Spleen (tissue), 11 donors: Measurements from ENCODE around the gene OSMR. TPM values are rescaled to one million over a fixed set of nuclear protein-coding genes. Genes with fewer than 3 reads are reported as not detected.

Experiments used
- DNase-seq: peaks from one replicate; pipeline ENCODE4 v3.0.0-alpha.2; 2020
- H3K27ac ChIP-seq, 8 donors: fragments of 200-600 bp; sonication (generic) in 7 of 8; 1 replicate in 4 of 8; 2 replicates in 4 of 8; pipeline versions ENCODE4 v1.5.0 to v1.8.0; 2016 to 2021; ENCODE audit warnings: inconsistent platforms in 4 of 8, mild to moderate bottlenecking in 4 of 8, moderate library complexity in 1 of 8
- H3K27me3 ChIP-seq, 7 donors: fragments of 200-600 bp; sonication (generic) in 6 of 7; replicated peaks in 1 of 7; 1 replicate in 4 of 7; 2 replicates in 3 of 7; pipeline versions ENCODE4 v1.5.0 to v1.8.0; 2016 to 2021; ENCODE audit warnings: inconsistent platforms in 3 of 7, mild to moderate bottlenecking in 1 of 7
- H3K36me3 ChIP-seq, 6 donors: fragments of 200-600 bp; sonication (generic) in 5 of 6; 1 replicate in 4 of 6; 2 replicates in 2 of 6; pipeline versions ENCODE4 v1.5.0 to v1.8.0; 2016 to 2021; ENCODE audit warnings: inconsistent platforms in 2 of 6
- H3K4me1 ChIP-seq, 6 donors: fragments of 200-600 bp; sonication (generic) in 5 of 6; 1 replicate in 3 of 6; 2 replicates in 3 of 6; pipeline versions ENCODE4 v1.5.0 to v1.8.0; 2016 to 2021; ENCODE audit warnings: inconsistent platforms in 3 of 6
- H3K4me3 ChIP-seq, 8 donors: fragments of 200-600 bp; sonication (generic) in 7 of 8; 1 replicate in 4 of 8; 2 replicates in 4 of 8; pipeline versions ENCODE4 v1.5.0 to v1.8.0; 2016 to 2021; ENCODE audit warnings: inconsistent platforms in 4 of 8, mild to moderate bottlenecking in 4 of 8, moderate library complexity in 2 of 8
- H3K9me3 ChIP-seq, 8 donors: fragments of 200-600 bp; sonication (generic) in 7 of 8; 1 replicate in 4 of 8; 2 replicates in 4 of 8; pipeline versions ENCODE4 v1.5.0 to v1.8.0; 2016 to 2021; ENCODE audit warnings: inconsistent platforms in 4 of 8
- CTCF ChIP-seq, 11 experiments: fragments of 200-600 bp in 7 of 11; fragments of 450-650 bp in 4 of 11; sonication (generic) in 4 of 11; IDR thresholded peaks in 8 of 11; conservative IDR thresholded peaks in 3 of 11; 1 replicate in 7 of 11; 2 replicates in 4 of 11; pipeline versions ENCODE4 v1.4.0 to v1.8.0; 2016 to 2021; ENCODE audit warnings: antibody characterized with exemption in 11 of 11, inconsistent platforms in 4 of 11, mild to moderate bottlenecking in 1 of 11
- POLR2A ChIP-seq, 3 donors: fragments of 450-650 bp; IDR thresholded peaks; one replicate each; pipeline ENCODE4 v1.5.1; 2017; ENCODE audit warnings: antibody characterized with exemption in 3 of 3, mild to moderate bottlenecking in 1 of 3
- POLR2AphosphoS5 ChIP-seq, 3 donors: sonication (generic); formaldehyde crosslinking; IDR thresholded peaks; one replicate each; pipeline ENCODE4 v1.5.1; 2017; ENCODE audit warnings: antibody characterized with exemption in 3 of 3
- WGBS, 5 donors: extraction: QIAGEN DNeasy Blood & Tissue Kit in 3 of 5; methylation state at CpG; one replicate each; pipeline versions ENCODE4 v1.1.5 to v1.1.7; 2013 to 2018; 5-methylcytosine and 5-hydroxymethylcytosine counted together
- intact Hi-C: fragments of 100-400 bp; cut with DNase I; formaldehyde crosslinking; loops from one replicate; pipeline ENCODE4 v1.15.0; 2023; ENCODE audit warnings: low total_unique reads
- polyA plus RNA-seq, 3 donors: library from polyadenylated mRNA; stranded (reverse); fragments of 200-250 nt; gene quantifications; one replicate each; pipeline ENCODE4 v1.2.1, GENCODE V29; 2013
- total RNA-seq, 7 donors: library from RNA; depleted of rRNA in 3 of 7; stranded (reverse); fragments of >200 nt in 3 of 7; fragmentation: NEBNext Ultra II Directional in 4 of 7; extraction: Animal tissue kit (Norgen Biotek cat#: 25700) in 4 of 7; gene quantifications; one replicate each; pipeline versions ENCODE4 v1.1.0 to v1.2.1, GENCODE V29; 2016 to 2021
- donor health status: healthy with polysubstance abuse.
- donor health status: DM: no; HTN: no; CAD: no; lungs with moderate emphysema.
- donor health status: DM: no; HTN: no; CAD: no.
- donor health status: Bipolar disorder and iron deficiency.
- donor health status: healthy.
- donor health status: DM: no; HTN: no; CAD: no.
- donor health status: DM: yes; HTN: yes; CAD: no.

OSMR gene
- total and polyA plus RNA-seq, 10 donors = 2.5 to 74.6 (median 67.9) TPM

- H3K9me3 ChIP-seq = peaks cover 0 to 9% (median 0%) of the 10 kb centered on the region in 8 donors
- intact Hi-C loops = no loop called here
- WGBS, 5 donors = 95 to 98% (median 97%) methylated on average over 20 of the region's 20 CpGs
Measured at GRCh38 chr5:38821679-38822078, 24.1 kb upstream of the OSMR start.

GRCh38 chr5:38823503-38823902 lies 22.3 kb upstream of the OSMR start:
- WGBS, 5 donors = 91 to 96% (median 93%) methylated on average over 4 of the region's 4 CpGs
- TF ChIP-seq POLR2AphosphoS5 (IDR thresholded peaks at IDR 0.05) (no peak), POLR2A (IDR thresholded peaks at IDR 0.05) (no peak), CTCF (IDR thresholded peaks at IDR 0.05 in 8 of 11, conservative IDR thresholded peaks at IDR 0.05 in 3 of 11) (no peak)
- peaks cover 0 to 8% (median 0%) of the 10 kb centered on the region in 6 donors for H3K4me1 ChIP-seq
- H3K9me3 ChIP-seq = peaks cover 0 to 9% (median 0%) of the 10 kb centered on the region in 8 donors
- H3K36me3 ChIP-seq = peaks cover 0 to 6% (median 2%) of the 10 kb centered on the region in 6 donors
- no peak overlapping the region for H3K4me3 ChIP-seq
- H3K27me3 ChIP-seq = peaks cover 0 to 11% (median 0%) of the 10 kb centered on the region in 7 donors
- no peak for DNase-seq
- H3K27ac ChIP-seq = no peak overlapping the region
- intact Hi-C loops = no loop called here

More at GRCh38 chr5:38821679-38822078, 24.1 kb upstream of the OSMR start:
- Histone ChIP-seq H3K4me1 (peaks cover 0 to 8% (median 0%) of the 10 kb centered on the region in 6 donors), H3K36me3 (peaks cover 0 to 6% (median 2%) of the 10 kb centered on the region in 6 donors), H3K27me3 (peaks cover 0 to 8% (median 0%) of the 10 kb centered on the region in 7 donors), H3K4me3 (no peak overlapping the region), H3K27ac (no peak overlapping the region)
- TF ChIP-seq POLR2A (IDR thresholded peaks at IDR 0.05) (no peak), CTCF (IDR thresholded peaks at IDR 0.05 in 8 of 11, conservative IDR thresholded peaks at IDR 0.05 in 3 of 11) (no peak), POLR2AphosphoS5 (IDR thresholded peaks at IDR 0.05) (peak in 1 of 3 donors; percentile 14)
- DNase-seq = no peak

GRCh38 chr5:38824821-38825220 lies 21.0 kb upstream of the OSMR start:
- H3K4me3 ChIP-seq = no peak overlapping the region
- H3K27ac ChIP-seq = peak overlapping the region in 1 of 8 donors; percentile 0
- peaks cover 0 to 11% (median 0%) of the 10 kb centered on the region in 7 donors for H3K27me3 ChIP-seq
- 76 to 84% (median 77%) methylated on average over 5 of the region's 5 CpGs for WGBS, 5 donors
- H3K4me1 ChIP-seq = peaks cover 0 to 8% (median 0%) of the 10 kb centered on the region in 6 donors
- H3K36me3 ChIP-seq = peaks cover 0 to 6% (median 2%) of the 10 kb centered on the region in 6 donors
- H3K9me3 ChIP-seq = peaks cover 0 to 9% (median 0%) of the 10 kb centered on the region in 8 donors
- TF ChIP-seq POLR2AphosphoS5 (IDR thresholded peaks at IDR 0.05) = no peak
- no peak for TF ChIP-seq CTCF (IDR thresholded peaks at IDR 0.05 in 8 of 11, conservative IDR thresholded peaks at IDR 0.05 in 3 of 11)
- TF ChIP-seq POLR2A (IDR thresholded peaks at IDR 0.05) = no peak
- intact Hi-C loops = no loop called here
- DNase-seq = no peak

- peaks cover 0 to 9% (median 0%) of the 10 kb centered on the region in 8 donors for H3K9me3 ChIP-seq
- H3K4me1 ChIP-seq = peaks cover 0 to 8% (median 0%) of the 10 kb centered on the region in 6 donors
- H3K4me3 ChIP-seq = no peak overlapping the region
- peaks cover 0 to 6% (median 2%) of the 10 kb centered on the region in 6 donors for H3K36me3 ChIP-seq
- TF ChIP-seq CTCF (IDR thresholded peaks at IDR 0.05 in 8 of 11, conservative IDR thresholded peaks at IDR 0.05 in 3 of 11) = no peak
- no peak for TF ChIP-seq POLR2A (IDR thresholded peaks at IDR 0.05)
- TF ChIP-seq POLR2AphosphoS5 (IDR thresholded peaks at IDR 0.05) = no peak
- intact Hi-C loops = no loop called here
- WGBS, 5 donors = 47 to 76% (median 63%) methylated on average over 1 of the region's 1 CpG
- peaks cover 0 to 11% (median 0%) of the 10 kb centered on the region in 7 donors for H3K27me3 ChIP-seq
- H3K27ac ChIP-seq = peak overlapping the region in 4 of 8 donors; percentile 0 to 15 (median 8)
- DNase-seq = no peak
Measured at GRCh38 chr5:38825494-38825893, 20.3 kb upstream of the OSMR start.
